ENCODE data around the gene RAB15.
A peak's percentile ranks its signal among the peaks of the same experiment; 100 is the strongest.

RAB15 gene

GRCh38 chr14:64965356-64966000 lies 6.7 kb downstream of the RAB15 start:
- no peak for TF ChIP-seq CTCF (IDR thresholded peaks at IDR 0.05; ENCODE audit: low read depth, low read length)
- H3K9me3 ChIP-seq, result no peaks in the 10 kb centered on the region
- no peak overlapping the region for H3K4me3 ChIP-seq (ENCODE audit: low read depth, low read length)
- DNase-seq, result no peak
- no peaks in the 10 kb centered on the region for H3K36me3 ChIP-seq
- H3K27me3 ChIP-seq, result no peaks in the 10 kb centered on the region
- no peaks in the 10 kb centered on the region for H3K4me1 ChIP-seq

GRCh38 chr14:64963611-64964010 lies 8.5 kb downstream of the RAB15 start:
- H3K4me3 ChIP-seq (ENCODE audit: low read depth, low read length), result no peak overlapping the region
- H3K27me3 ChIP-seq, result no peaks in the 10 kb centered on the region
- no peaks in the 10 kb centered on the region for H3K4me1 ChIP-seq
- no peaks in the 10 kb centered on the region for H3K36me3 ChIP-seq
- H3K9me3 ChIP-seq, result no peaks in the 10 kb centered on the region
- TF ChIP-seq CTCF (IDR thresholded peaks at IDR 0.05; ENCODE audit: low read depth, low read length), result 0 out of 2 replicates have a peak, but pooled peaks have one; percentile 7
- DNase-seq, result no peak

GRCh38 chr14:64960762-64961276 lies 11.3 kb downstream of the RAB15 start:
- DNase-seq, result no peak
- no peak overlapping the region for H3K4me3 ChIP-seq (ENCODE audit: low read depth, low read length)
- no peaks in the 10 kb centered on the region for H3K27me3 ChIP-seq
- peak; percentile 22; the same call in 1 of the 2 replicates for TF ChIP-seq CTCF (IDR thresholded peaks at IDR 0.05; ENCODE audit: low read depth, low read length)
- no peaks in the 10 kb centered on the region for H3K9me3 ChIP-seq
- no peaks in the 10 kb centered on the region for H3K36me3 ChIP-seq
- H3K4me1 ChIP-seq, result no peaks in the 10 kb centered on the region

- Histone ChIP-seq H3K4me1 (peaks cover 2% of the 10 kb centered on the region), H3K27me3 (no peaks in the 10 kb centered on the region), H3K4me3 (ENCODE audit: low read depth, low read length) (no peak overlapping the region), H3K36me3 (no peaks in the 10 kb centered on the region), H3K9me3 (no peaks in the 10 kb centered on the region)
- no peak for DNase-seq
- no peak for TF ChIP-seq CTCF (IDR thresholded peaks at IDR 0.05; ENCODE audit: low read depth, low read length)
Measured at GRCh38 chr14:64958743-64959142, 13.4 kb downstream of the RAB15 start.

GRCh38 chr14:64958201-64958600 lies 13.9 kb downstream of the RAB15 start:
- DNase-seq, result no peak
- Histone ChIP-seq H3K36me3 (no peaks in the 10 kb centered on the region), H3K9me3 (no peaks in the 10 kb centered on the region), H3K4me1 (peaks cover 3% of the 10 kb centered on the region), H3K27me3 (no peaks in the 10 kb centered on the region), H3K4me3 (ENCODE audit: low read depth, low read length) (no peak overlapping the region)
- TF ChIP-seq CTCF (IDR thresholded peaks at IDR 0.05; ENCODE audit: low read depth, low read length), result no peak

GRCh38 chr14:64956697-64957406 lies 15.3 kb downstream of the RAB15 start:
- no peak for DNase-seq
- Histone ChIP-seq H3K9me3 (no peaks in the 10 kb centered on the region), H3K4me1 (peaks cover 3% of the 10 kb centered on the region), H3K4me3 (ENCODE audit: low read depth, low read length) (no peak overlapping the region), H3K36me3 (no peaks in the 10 kb centered on the region), H3K27me3 (no peaks in the 10 kb centered on the region)
- no peak for TF ChIP-seq CTCF (IDR thresholded peaks at IDR 0.05; ENCODE audit: low read depth, low read length)

All from BE2C (cell line).